HepG2 (cell line): Measurements from ENCODE around the gene KIF24. TPM values are rescaled to one million over a fixed set of nuclear protein-coding genes. Genes with fewer than 3 reads are reported as not detected.

Experiments used
- AGO1 ChIP-seq: fragments of 200-400 bp; formaldehyde crosslinking; IDR thresholded peaks from 2 replicates; pipeline ENCODE4 v1.6.1; 2017; ENCODE audit warnings: mild to moderate bottlenecking, low read depth, low read length, moderate library complexity; ENCODE audit not compliant: poor library complexity, severe bottlenecking
- ELF3 ChIP-seq: IDR thresholded peaks from 2 replicates; pipeline ENCODE4 v1.6.1; 2016; ENCODE audit warnings: missing genetic modification reagents, missing compliant biosample characterization
- HNF1B ChIP-seq: sonication (generic); formaldehyde crosslinking; IDR thresholded peaks from 2 replicates; pipeline ENCODE4 v1.5.1; 2020; ENCODE audit warnings: mild to moderate bottlenecking, moderate library complexity, missing genetic modification reagents
- HOXA9 ChIP-seq: sonication (generic); formaldehyde crosslinking; IDR thresholded peaks from 2 replicates; pipeline ENCODE4 v1.8.1; 2022; ENCODE audit warnings: missing genetic modification reagents, mild to moderate bottlenecking, moderate library complexity, borderline replicate concordance
- JUNB ChIP-seq: sonication (generic); formaldehyde crosslinking; IDR thresholded peaks from 2 replicates; pipeline ENCODE4 v1.8.0; 2022; ENCODE audit warnings: missing genetic modification reagents, mild to moderate bottlenecking, borderline replicate concordance
- KDM4B ChIP-seq: sonication (generic); formaldehyde crosslinking; IDR thresholded peaks from 2 replicates; pipeline ENCODE4 v1.4.0; 2020; ENCODE audit warnings: missing genetic modification reagents
- MTF2 ChIP-seq: sonication (generic); formaldehyde crosslinking; IDR thresholded peaks from 2 replicates; pipeline ENCODE4 v1.5.0; 2020; ENCODE audit warnings: missing genetic modification reagents, borderline replicate concordance
- PLSCR1 ChIP-seq: sonication (generic); formaldehyde crosslinking; IDR thresholded peaks from 2 replicates; pipeline ENCODE4 v1.5.0; 2020; ENCODE audit warnings: missing genetic modification reagents, mild to moderate bottlenecking, borderline replicate concordance
- REPIN1 ChIP-seq: sonication (generic); formaldehyde crosslinking; IDR thresholded peaks from 2 replicates; pipeline ENCODE4 v1.8.0; 2022; ENCODE audit warnings: missing genetic modification reagents, low read depth, mild to moderate bottlenecking, borderline replicate concordance
- SMAD1 ChIP-seq: sonication (generic); formaldehyde crosslinking; IDR thresholded peaks from 2 replicates; pipeline ENCODE4 v1.4.0; 2020; ENCODE audit warnings: missing genetic modification reagents, low read depth, mild to moderate bottlenecking, borderline replicate concordance
- SMARCC2 ChIP-seq: fragments of 450-650 bp; IDR thresholded peaks from 2 replicates; pipeline ENCODE4 v1.6.1; 2017; ENCODE audit warnings: antibody characterized with exemption, mild to moderate bottlenecking
- THYN1 ChIP-seq: sonication (generic); formaldehyde crosslinking; IDR thresholded peaks from 2 replicates; pipeline ENCODE4 v1.8.1; 2023; ENCODE audit warnings: low read depth, mild to moderate bottlenecking, moderate library complexity, missing genetic modification reagents, borderline replicate concordance
- ZIK1 ChIP-seq: sonication (generic); formaldehyde crosslinking; IDR thresholded peaks from 2 replicates; pipeline ENCODE4 v1.5.0; 2020; ENCODE audit warnings: mild to moderate bottlenecking, low read depth, missing genetic modification reagents, borderline replicate concordance
- ZNF234 ChIP-seq: sonication (generic); formaldehyde crosslinking; conservative IDR thresholded peaks from 2 replicates; pipeline ENCODE4 v1.5.1; 2020; ENCODE audit warnings: mild to moderate bottlenecking, missing genetic modification reagents
- ZNF263 ChIP-seq: sonication (generic); formaldehyde crosslinking; IDR thresholded peaks from 2 replicates; pipeline ENCODE4 v1.4.0; 2020; ENCODE audit warnings: missing genetic modification reagents
- ZNF383 ChIP-seq: sonication (generic); formaldehyde crosslinking; IDR thresholded peaks from 2 replicates; pipeline ENCODE4 v1.4.0; 2020; ENCODE audit warnings: missing genetic modification reagents, mild to moderate bottlenecking, borderline replicate concordance
- ZNF598 ChIP-seq: sonication (generic); formaldehyde crosslinking; IDR thresholded peaks from 2 replicates; pipeline ENCODE4 v1.5.1; 2020; ENCODE audit warnings: mild to moderate bottlenecking, missing genetic modification reagents, borderline replicate concordance
- ZNF652 ChIP-seq: IDR thresholded peaks from 2 replicates; pipeline ENCODE4 v1.6.1; 2016; ENCODE audit warnings: low read depth, borderline replicate concordance
- ZNF75D ChIP-seq: sonication (generic); formaldehyde crosslinking; IDR thresholded peaks from 2 replicates; pipeline ENCODE4 v1.8.1; 2023; ENCODE audit warnings: missing genetic modification reagents, mild to moderate bottlenecking, borderline replicate concordance
- polyA plus RNA-seq, 8 experiments: library from polyadenylated mRNA; depleted of rRNA in 3 of 8; stranded (reverse) in 7 of 8; unstranded in 1 of 8; fragments of >200 nt; fragmentation: Illumina TruSeq in 4 of 8; extraction: Trizol in 4 of 8; gene quantifications; 2 replicates each; pipeline versions ENCODE4 v1.2.1 to v1.2.3, GENCODE V29; 2011 to 2016; ENCODE audit warnings: low read depth in 4 of 8, missing spikeins in 1 of 8, mixed read lengths in 1 of 8; ENCODE audit not compliant: insufficient read depth in 1 of 8
- total RNA-seq, 5 experiments: library from RNA; depleted of rRNA; stranded (reverse); fragments of >200 nt; fragmentation: Illumina TruSeq; extraction: Trizol; gene quantifications; 2 replicates each; pipeline ENCODE4 v1.2.3, GENCODE V29; 2016; ENCODE audit warnings: low read depth in 1 of 5
- TF ChIP-seq, protein P1 (sequence below), 2 experiments: IDR thresholded peaks; 2 replicates each; pipeline ENCODE4 v1.6.1; 2011 to 2012; ENCODE audit warnings: low read length in 2 of 2, borderline replicate concordance in 1 of 2, low read depth in 1 of 2, mild to moderate bottlenecking in 1 of 2, moderate library complexity in 1 of 2
- TF ChIP-seq, protein P2 (sequence below): sonication (generic); formaldehyde crosslinking; IDR thresholded peaks from 2 replicates; pipeline ENCODE4 v1.4.0; 2020; ENCODE audit warnings: low read depth, mild to moderate bottlenecking, missing genetic modification reagents

Gene KIF24
- total and polyA plus RNA-seq, 2 of the 13 experiments (the other 11 are each of a cell fraction or from before 2014, with no cell fraction given) = 1.1 to 3.0 TPM

DNA sequence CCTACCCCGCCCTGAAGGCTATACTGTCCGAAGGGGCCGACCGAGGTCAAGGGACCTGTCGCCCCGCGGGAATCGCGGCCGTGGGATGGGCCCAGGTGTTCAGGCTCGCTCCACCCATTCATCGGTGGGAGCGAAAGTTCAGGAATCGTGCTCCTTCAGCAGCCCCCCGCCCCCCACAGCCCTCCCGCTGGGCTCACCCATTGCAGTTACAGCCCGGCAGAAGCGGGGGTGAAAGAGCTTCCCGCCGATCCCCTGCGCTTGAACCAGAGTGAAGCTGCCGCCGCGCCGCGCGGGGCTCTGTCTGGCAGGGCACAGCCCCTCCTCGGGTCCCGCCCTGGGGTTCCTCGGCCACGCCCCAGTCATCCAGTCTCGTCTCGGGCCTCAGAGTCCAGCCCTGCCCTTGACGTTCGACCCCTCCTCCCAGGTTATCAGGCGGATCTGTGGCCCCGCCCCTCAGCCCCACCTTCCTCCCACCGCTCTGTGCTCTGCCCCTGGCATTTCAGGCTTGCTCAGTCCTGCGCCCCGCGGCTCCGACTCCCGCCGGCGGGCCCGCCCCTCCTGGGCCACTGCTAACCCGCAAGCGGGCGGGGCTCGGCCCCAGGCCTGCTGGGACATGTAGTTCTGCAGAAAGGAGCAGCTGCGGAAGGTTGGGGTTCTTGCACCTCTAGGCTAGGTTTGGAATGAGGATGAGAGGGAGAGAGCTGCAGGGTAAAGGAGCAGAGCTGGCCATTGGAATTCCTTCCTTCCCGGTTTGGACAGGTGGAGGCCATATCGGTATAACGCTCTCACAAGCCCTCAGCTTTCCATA is 47.7 kb upstream of the KIF24 start, which contains the start of gene MYORG (continued):
- TF ChIP-seq, protein P1, sequence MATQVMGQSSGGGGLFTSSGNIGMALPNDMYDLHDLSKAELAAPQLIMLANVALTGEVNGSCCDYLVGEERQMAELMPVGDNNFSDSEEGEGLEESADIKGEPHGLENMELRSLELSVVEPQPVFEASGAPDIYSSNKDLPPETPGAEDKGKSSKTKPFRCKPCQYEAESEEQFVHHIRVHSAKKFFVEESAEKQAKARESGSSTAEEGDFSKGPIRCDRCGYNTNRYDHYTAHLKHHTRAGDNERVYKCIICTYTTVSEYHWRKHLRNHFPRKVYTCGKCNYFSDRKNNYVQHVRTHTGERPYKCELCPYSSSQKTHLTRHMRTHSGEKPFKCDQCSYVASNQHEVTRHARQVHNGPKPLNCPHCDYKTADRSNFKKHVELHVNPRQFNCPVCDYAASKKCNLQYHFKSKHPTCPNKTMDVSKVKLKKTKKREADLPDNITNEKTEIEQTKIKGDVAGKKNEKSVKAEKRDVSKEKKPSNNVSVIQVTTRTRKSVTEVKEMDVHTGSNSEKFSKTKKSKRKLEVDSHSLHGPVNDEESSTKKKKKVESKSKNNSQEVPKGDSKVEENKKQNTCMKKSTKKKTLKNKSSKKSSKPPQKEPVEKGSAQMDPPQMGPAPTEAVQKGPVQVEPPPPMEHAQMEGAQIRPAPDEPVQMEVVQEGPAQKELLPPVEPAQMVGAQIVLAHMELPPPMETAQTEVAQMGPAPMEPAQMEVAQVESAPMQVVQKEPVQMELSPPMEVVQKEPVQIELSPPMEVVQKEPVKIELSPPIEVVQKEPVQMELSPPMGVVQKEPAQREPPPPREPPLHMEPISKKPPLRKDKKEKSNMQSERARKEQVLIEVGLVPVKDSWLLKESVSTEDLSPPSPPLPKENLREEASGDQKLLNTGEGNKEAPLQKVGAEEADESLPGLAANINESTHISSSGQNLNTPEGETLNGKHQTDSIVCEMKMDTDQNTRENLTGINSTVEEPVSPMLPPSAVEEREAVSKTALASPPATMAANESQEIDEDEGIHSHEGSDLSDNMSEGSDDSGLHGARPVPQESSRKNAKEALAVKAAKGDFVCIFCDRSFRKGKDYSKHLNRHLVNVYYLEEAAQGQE (IDR thresholded peaks at IDR 0.05; ENCODE audit: borderline replicate concordance in 1 of 2, low read depth in 1 of 2, low read length in 2 of 2) = peak in 1 of 2 experiments; percentile 26; a peak in 1 of 4 replicates
- TF ChIP-seq ELF3 (peak; percentile 41; the same call in 1 of the 2 replicates), ZNF383 (no peak), SMAD1 (CRISPR knock-in tag) (no peak), PLSCR1 (CRISPR knock-in tag) (no peak), ZNF652 (CRISPR knock-in tag) (no peak), ZNF75D (CRISPR knock-in tag) (no peak), THYN1 (CRISPR knock-in tag) (no peak), AGO1 (peak; percentile 30), ZNF234 (CRISPR knock-in tag) (0 out of 2 replicates have a peak, but pooled peaks have one; percentile 47), JUNB (CRISPR knock-in tag) (no peak), SMARCC2 (no peak), REPIN1 (CRISPR knock-in tag) (peak; percentile 42; the same call in 1 of the 2 replicates), HNF1B (peak; percentile 92), MTF2 (CRISPR knock-in tag) (0 out of 2 replicates have a peak, but pooled peaks have one; percentile 64), ZNF598 (CRISPR knock-in tag) (no peak), HOXA9 (CRISPR knock-in tag) (no peak), ZIK1 (CRISPR knock-in tag) (no peak), KDM4B (no peak), ZNF263 (CRISPR knock-in tag) (no peak)
- TF ChIP-seq, protein P2, sequence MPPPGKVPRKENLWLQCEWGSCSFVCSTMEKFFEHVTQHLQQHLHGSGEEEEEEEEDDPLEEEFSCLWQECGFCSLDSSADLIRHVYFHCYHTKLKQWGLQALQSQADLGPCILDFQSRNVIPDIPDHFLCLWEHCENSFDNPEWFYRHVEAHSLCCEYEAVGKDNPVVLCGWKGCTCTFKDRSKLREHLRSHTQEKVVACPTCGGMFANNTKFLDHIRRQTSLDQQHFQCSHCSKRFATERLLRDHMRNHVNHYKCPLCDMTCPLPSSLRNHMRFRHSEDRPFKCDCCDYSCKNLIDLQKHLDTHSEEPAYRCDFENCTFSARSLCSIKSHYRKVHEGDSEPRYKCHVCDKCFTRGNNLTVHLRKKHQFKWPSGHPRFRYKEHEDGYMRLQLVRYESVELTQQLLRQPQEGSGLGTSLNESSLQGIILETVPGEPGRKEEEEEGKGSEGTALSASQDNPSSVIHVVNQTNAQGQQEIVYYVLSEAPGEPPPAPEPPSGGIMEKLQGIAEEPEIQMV (CRISPR knock-in tag) = peak; percentile 4; the same call in 1 of the 2 replicates
